Kasumi-1 (cell line): ENCODE measurements around the gene SLC27A4.

Source experiments
- DNase-seq, 2 experiments: peaks; one replicate each; lab custom pipeline; 2025; lab: John Stamatoyannopoulos, UW

Gene SLC27A4

DNA sequence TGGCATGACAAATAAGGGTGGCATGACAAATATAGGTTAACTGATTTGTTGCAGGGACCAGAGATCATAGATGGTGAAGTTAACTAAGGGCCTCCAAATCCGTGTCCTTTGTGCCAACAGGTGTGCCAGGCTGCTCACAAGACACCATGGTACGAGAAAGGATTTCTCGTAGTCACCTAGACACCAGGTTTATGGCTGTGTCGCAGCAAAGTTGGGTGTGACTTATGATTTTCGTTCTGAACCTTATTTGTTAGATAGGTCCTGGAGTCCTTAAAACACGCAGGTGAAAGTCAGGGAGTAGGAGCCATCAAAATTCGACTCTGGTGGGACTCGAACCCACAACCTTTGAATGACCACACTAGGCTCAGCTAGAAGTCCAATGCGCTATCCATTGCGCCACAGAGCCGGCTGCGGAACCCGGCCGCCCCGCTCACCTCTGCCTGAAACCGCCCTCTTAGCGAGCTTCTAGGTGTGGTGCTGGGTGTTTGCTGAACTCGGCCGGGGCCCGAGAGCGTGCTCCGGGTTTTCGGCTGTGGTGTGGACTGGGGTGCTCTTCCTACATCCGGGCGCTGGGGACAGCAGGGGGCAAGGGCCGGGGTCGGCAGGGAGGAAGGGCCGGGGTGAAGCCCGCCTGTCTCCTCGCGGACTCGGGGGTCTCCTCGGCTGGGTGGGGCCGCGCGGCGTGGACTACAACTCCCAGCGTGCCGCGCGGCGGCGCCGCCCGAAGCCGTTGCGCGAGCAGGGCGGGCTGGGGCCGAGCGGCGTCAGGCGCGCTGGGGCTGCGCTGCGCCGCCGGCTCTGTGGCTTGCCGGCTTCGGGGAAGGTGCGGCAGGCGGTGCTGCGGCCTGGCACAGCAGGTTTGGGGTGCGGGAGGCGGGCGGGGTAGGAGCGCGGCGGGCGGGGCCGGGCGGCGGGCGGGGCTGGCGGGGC is at the start of gene SLC27A4:
TSS of gene SLC27A4 (plus strand) at position 767 of the 930 bp plus-strand sequence. CDS start 2,606 bp downstream, outside the sequence.
- peak; percentile 44 to 57 for DNase-seq

- no peak for DNase-seq
Observed at GRCh38 chr9:128292009-128292408, 48.3 kb upstream of the SLC27A4 start.

DNA sequence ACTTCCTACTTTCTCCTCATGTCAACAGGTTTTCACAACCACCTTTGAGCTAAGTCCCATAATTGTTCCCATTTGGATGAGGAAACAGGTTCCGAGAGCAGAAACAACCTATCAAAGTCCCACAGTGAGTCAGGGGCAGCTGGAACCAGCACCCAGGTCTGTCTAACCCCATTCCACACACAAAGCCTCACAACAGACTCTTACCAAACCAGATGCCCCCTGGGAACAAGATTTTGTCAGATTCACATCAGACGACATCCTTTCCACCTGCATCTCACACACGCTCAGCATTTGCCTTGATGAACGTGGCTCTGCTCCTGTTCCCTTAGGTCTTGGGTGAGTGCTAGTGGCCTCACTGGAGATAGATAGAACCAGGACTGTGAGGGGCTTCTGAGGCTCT is 47.2 kb upstream of the SLC27A4 start:
- no peak for DNase-seq

DNA sequence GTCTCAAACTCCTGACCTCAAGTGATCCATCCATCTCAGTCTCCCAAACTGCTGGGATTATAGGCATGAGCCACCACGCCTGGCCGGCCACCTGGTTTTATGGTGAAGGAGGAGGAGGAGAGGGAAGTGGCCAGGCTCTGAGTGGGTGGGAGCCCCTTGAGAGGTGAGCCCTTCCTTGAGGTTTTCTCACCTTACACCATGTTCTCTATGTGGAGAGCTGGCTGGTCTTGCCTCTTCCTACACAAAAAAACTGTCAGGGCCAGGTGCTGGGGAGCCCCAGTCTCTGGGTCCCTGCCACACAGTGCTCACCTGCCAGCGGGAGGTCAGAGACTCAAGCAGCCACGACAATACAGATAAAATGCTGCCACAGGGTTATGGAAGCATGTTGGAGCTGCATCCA is 46.2 kb upstream of the SLC27A4 start:
- no peak for DNase-seq

DNA sequence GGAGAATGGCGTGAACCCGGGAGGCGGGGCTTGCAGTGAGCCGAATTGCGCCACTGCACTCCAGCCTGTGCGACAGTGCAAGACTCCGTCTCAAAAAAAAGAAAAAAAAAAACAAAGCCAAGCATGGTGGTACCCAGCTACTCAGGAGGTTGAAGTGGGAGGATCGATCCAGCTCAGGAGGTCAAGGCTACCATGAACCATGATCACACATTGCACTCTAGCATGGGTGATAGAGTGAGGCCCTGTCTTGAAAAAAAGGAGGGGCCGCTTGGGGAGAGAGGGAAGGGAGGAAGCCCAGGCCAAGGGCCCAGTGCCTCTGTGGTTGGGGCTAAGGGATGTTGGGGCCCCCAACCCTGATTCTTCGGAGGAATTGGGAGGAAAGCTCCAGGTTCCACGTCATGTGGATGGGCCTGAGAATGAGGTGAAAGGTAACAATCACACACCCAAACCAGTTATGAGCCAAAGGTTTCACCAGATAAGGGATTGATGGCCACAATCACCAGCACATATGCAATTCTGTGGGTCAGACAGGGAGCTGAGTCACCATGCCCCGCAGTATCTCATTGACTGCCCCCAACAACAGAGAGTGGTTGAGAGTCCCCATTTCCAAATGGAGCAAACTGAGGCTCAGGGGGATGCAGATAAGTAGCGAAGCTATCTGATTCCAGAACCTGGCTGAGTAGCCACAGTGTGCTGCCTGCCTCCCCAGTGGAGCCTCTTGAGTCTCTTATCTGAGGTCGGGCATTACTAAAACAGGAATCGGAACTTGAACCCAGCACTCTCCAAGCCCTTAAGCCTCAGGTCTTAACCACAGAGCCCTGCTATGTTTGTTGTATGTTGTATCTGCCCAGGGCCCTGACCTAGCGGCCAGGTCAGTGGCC is 43.7 kb upstream of the SLC27A4 start:
- DNase-seq, result no peak

DNA sequence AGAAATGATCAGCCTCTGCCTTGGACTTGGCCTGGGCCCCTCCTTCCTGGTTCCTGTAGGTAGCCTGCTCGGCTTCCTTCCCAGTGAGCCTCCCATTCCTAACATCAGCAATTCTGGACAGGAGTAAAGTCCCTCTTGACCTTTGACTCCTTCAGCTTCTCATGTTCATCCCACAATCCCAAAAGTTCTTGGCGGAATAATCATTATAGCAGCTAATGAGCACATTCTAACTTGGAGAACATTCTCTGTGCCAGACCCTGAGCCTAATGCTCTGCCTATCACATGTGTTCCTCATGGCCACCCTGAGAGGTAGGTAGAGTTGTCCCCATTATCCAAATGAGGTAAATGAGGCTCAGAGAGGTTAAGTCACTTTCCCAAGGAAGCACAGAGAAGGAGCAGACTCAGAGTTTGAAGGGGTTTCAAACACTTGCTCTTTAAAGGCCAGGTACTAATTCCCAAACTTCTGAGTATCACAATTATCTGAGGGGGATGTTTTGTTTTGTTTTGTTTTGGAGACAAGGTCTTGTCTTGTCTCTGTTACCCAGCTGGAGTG is 43.0 kb upstream of the SLC27A4 start:
- DNase-seq, result no peak

GRCh38 chr9:128298535-128299482 is 41.5 kb upstream of the SLC27A4 start:
- DNase-seq, result no peak

GRCh38 chr9:128304136-128304970 is 36.0 kb upstream of the SLC27A4 start:
- no peak for DNase-seq

DNA sequence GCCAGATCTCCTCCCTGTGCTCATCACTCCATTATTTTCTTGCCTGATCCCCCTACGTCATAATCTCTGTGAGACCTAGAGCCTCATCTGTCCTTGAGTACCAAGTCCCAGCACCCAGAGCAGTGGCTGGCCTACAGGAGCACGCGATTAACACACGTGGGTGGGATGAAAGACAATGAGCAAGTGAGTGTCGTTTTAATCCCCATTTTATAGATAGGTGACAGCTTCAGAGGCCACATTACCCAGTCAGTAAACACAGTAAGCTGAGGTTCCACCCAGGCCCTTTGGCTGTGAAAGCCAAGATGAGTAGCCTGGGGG is 35.4 kb upstream of the SLC27A4 start:
- no peak for DNase-seq

DNA sequence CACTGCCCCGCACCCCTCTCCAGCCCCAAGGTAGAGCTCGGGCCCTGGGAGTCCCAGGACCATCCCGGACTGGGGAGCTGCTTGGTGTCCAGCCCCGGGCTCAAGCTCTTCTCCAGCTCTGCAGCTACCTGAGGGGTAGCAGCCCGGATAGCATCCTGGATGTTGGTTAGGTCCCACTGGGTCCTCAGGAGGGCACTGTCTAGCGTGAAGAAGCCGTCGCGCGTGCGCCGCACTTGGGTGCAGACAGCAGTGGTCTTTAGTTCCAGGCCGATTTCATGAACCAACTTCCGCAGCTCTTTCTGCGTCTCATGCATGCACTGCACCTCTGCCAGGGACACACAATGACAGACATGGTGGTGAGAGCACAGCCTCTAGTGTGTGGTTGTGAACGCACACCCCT is 30.8 kb upstream of the SLC27A4 start:
- no peak for DNase-seq

- DNase-seq, result no peak
Observed at GRCh38 chr9:128310461-128310860, 29.9 kb upstream of the SLC27A4 start.

- no peak for DNase-seq
Observed at GRCh38 chr9:128314697-128315096, 25.6 kb upstream of the SLC27A4 start.

DNA sequence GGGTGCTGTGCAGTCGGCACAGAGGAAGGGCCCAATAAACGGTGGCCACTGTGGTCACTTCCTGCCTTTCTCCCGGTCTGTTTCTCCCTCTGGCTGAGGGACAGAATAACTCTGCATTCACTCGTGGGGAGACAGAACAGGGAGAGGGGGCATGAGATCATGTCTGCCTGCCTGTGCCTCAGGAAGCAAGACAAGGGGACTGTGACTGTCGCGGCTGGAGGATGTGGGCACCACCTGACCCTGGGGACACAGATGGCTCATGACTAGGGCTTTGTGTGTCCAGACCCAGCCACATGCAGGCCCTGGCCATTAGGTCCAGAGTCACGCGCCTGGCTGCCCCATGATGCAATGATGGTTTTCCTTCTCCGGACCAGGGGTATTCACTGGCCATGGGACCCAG is 23.9 kb upstream of the SLC27A4 start:
- no peak for DNase-seq

DNA sequence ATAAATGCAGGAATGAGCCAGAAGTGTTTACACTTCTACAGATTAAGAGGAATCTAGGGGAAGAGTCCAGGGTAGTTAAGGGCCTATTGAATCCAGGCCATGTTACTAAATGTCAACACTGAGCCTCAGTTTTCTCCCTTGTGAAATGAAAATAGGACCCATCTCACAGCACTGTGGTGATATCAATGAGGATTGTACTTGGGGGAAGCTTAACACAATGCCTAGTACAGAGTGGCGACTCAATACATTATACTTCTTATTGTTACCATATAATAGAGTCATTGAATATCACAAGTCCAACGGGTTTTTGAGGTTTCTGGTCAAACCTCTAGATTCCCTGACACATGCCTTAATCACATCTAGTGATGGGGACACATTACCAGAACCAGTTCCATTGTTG is 22.7 kb upstream of the SLC27A4 start:
- DNase-seq, result no peak

DNA sequence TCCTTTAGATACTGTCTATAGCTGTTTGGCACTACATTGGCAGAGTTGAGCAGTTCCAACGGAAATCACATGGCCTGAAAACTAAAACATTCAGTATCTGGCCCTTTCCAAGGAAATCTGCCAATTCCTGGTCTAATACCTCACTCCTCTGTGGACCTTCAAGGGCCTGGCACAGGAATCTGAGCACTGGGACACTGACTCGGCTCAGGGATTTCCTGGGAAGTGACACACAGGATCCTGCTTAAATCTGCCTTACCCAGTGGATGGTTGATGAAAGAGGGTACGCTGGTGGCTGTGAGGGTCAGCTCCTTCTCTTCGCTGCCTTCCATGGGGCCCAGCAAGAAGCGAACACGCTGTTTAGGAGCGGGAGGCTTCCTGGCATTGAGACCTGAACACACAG is 19.0 kb upstream of the SLC27A4 start:
- no peak for DNase-seq

DNA sequence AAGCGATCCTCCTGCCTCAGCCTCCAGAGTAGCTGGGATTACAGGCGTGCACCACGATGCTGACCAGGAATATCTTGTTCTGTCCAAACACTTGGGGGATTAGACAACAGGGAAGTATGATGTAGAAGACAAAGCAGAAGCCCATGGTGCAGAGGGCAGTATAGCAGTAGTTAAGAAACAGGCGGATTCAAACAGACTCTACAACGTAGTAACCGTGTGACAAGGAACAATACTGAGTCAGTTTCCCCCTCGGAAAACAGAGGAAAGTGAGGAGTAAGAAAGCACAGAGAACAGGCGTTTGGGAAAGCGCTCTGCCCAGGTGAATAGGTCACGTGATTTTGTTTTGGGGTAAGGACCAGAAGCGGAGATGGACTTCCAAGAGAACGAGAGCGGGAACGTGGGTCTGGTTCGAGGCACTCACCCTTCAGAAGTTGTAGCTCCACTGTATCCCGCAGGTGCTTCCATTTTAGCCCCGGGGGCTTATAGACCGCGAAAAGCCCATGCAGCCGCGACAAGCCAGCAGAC is 18.4 kb upstream of the SLC27A4 start:
- no peak for DNase-seq

DNA sequence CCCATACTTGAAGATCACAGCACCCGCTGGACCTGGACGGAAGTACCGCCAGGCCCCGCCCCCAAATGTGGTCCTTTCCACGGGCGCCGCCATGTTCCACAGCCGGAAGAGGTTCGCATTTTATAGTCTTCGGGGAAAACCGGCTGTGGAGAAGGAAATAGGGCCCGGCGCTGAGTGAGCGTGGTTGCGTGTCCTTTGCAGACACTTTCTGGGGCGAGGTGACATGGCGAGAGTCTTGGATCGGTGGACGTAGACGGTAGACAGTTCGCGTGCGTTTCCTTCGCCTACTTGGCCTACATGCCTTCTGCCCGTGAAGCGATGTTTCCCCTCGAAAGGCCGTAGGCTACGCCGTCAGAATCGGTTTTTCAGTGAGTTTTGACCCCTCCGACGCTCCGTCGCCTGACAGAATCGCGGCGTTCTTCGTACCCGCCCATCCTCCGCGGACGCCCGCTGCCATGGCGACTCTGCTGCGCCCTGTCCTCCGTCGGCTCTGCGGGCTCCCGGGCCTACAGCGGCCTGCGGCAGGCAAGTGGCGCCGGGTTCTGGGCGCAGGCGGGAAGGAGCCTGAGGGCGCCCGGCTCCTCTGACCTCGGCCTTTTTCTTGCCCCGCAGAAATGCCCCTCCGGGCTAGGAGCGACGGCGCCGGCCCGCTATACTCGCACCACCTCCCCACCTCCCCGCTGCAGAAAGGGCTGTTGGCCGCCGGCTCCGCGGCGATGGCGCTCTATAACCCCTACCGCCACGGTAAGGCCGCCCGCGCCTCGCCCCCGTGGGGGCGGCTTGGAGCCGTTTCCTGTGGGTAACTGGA is 17.7 kb upstream of the SLC27A4 start, which contains the start of the genes COQ4 and TRUB2:
TSS of gene COQ4 (plus strand) at position 436 of the 808 bp plus-strand sequence. CDS start at position 456, 20 bp downstream.
TSS of gene TRUB2 (minus strand) at position 44 of the 808 bp plus-strand sequence. CDS start at position 5, 39 bp downstream.
- DNase-seq, result peak; percentile 95 to 97

DNA sequence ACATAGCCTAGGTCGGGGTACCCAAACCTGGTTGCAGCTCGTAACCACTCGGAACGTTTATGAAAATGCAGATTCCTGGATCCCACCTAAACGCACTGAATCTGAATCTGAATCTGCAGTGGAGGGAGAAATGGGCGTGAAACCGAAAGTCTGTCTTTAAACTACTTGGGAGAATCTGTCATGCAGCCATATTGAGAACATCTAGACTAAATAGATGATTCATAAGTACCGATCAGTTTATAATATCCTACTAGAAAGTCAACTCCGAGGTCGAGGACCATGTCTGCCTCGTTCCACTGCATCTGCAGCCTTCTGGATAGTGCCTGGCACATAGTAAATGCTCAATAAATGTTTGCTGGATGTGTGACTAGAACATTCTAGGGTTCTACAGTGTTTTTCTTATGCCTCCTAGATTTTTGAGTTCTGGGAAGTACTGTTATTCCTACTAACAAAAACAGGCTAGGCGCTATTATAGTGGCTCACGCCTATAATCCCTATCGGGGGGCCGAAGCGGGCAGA is 17.1 kb upstream of the SLC27A4 start:
- peak in 1 of 2 experiments; percentile 22 for DNase-seq

- no peak for DNase-seq
Observed at GRCh38 chr9:128323791-128324190, 16.5 kb upstream of the SLC27A4 start.
